Transverse colon (tissue), 1 donor: ENCODE measurements around the gene ABCA7.

Source experiments
- EP300 ChIP-seq: sonication (generic); formaldehyde crosslinking; IDR thresholded peaks from one replicate; pipeline ENCODE4 v1.6.1; 2017; ENCODE audit warnings: antibody characterized with exemption, low read depth
- POLR2A ChIP-seq: fragments of 450-650 bp; IDR thresholded peaks from one replicate; pipeline ENCODE4 v1.6.1; 2016; ENCODE audit warnings: antibody characterized with exemption, mild to moderate bottlenecking, moderate library complexity

DNA sequence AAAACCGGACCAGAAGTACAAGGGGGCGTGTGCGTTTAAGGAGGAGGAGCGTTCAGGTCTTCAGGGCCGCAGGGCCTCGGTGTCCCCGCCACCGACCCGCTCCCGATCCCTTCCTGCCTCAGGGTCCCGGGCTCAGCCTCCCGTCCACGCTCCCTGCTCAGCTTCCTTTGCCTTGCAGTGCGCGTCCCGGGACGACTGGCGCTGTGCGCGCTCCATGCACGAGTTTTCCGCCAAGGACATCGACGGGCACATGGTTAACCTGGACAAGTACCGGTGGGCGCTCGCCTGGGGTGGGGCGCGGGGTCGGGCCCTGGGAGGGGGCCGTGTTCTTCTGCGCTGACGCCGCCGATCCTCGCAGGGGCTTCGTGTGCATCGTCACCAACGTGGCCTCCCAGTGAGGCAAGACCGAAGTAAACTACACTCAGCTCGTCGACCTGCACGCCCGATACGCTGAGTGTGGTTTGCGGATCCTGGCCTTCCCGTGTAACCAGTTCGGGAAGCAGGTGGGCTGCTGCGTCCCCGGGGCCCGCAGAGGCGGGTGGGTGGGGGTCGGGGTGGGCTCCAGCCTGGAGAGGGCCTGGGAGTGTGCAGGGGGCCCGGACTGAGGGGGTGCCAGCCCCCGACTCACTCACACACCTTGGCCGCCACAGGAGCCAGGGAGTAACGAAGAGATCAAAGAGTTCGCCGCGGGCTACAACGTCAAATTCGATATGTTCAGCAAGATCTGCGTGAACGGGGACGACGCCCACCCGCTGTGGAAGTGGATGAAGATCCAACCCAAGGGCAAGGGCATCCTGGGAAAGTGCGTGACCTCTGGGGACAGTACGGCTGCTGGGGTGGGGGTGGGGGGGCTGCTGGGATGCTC, 65.3 kb downstream of the ABCA7 start:
- TF ChIP-seq POLR2A = no peak
- no peak for TF ChIP-seq EP300
